Suprapubic skin (tissue), 4 donors: ENCODE measurements around the gene CAV3. TPM values are rescaled to one million over a fixed set of nuclear protein-coding genes. Genes with fewer than 3 reads are reported as not detected.

ENCODE experiments used
- DNase-seq, 2 donors: peaks; one replicate each; pipeline ENCODE4 v3.0.0-alpha.2; 2019; ENCODE audit warnings: low spot score in 2 of 2
- H3K27ac ChIP-seq: fragments of 200-600 bp; sonication (generic); one replicate; pipeline ENCODE4 v1.5.1; 2019
- H3K27me3 ChIP-seq: fragments of 200-600 bp; sonication (generic); one replicate; pipeline ENCODE4 v1.5.1; 2019
- H3K36me3 ChIP-seq: fragments of 200-600 bp; sonication (generic); one replicate; pipeline ENCODE4 v1.5.1; 2019
- H3K4me1 ChIP-seq: fragments of 200-600 bp; sonication (generic); one replicate; pipeline ENCODE4 v1.5.1; 2019
- H3K4me3 ChIP-seq: fragments of 200-600 bp; sonication (generic); one replicate; pipeline ENCODE4 v1.5.1; 2019; ENCODE audit warnings: mild to moderate bottlenecking
- H3K9me3 ChIP-seq: fragments of 200-600 bp; sonication (generic); one replicate; pipeline ENCODE4 v1.5.1; 2019
- EP300 ChIP-seq: sonication (generic); formaldehyde crosslinking; IDR thresholded peaks from one replicate; pipeline ENCODE4 v1.6.1; 2017; ENCODE audit warnings: antibody characterized with exemption
- POLR2A ChIP-seq, 2 donors: fragments of 450-650 bp; IDR thresholded peaks; one replicate each; pipeline ENCODE4 v1.6.1; 2017; ENCODE audit warnings: antibody characterized with exemption in 2 of 2, mild to moderate bottlenecking in 2 of 2, moderate library complexity in 2 of 2
- POLR2AphosphoS5 ChIP-seq, 3 donors: sonication (generic); formaldehyde crosslinking; IDR thresholded peaks; one replicate each; pipeline ENCODE4 v1.6.1; 2017; ENCODE audit warnings: antibody characterized with exemption in 3 of 3
- WGBS: methylation state at CpG from one replicate; pipeline ENCODE4 v1.1.5; 2018; 5-methylcytosine and 5-hydroxymethylcytosine counted together
- total RNA-seq, 4 donors: library from RNA; depleted of rRNA; stranded (reverse); fragments of >200 nt; gene quantifications; one replicate each; pipeline ENCODE4 v1.1.0, GENCODE V29; 2016
- TF ChIP-seq, protein P1 (sequence below), 2 donors: fragments of 200-600 bp in 1 of 2; fragments of 450-650 bp in 1 of 2; sonication (generic) in 1 of 2; IDR thresholded peaks; one replicate each; pipeline ENCODE4 v1.5.1; 2016 to 2019; ENCODE audit warnings: antibody characterized with exemption in 2 of 2, mild to moderate bottlenecking in 1 of 2, moderate library complexity in 1 of 2

The CAV3 gene
- total RNA-seq, 4 donors from 2014 or later, result not detected

DNA sequence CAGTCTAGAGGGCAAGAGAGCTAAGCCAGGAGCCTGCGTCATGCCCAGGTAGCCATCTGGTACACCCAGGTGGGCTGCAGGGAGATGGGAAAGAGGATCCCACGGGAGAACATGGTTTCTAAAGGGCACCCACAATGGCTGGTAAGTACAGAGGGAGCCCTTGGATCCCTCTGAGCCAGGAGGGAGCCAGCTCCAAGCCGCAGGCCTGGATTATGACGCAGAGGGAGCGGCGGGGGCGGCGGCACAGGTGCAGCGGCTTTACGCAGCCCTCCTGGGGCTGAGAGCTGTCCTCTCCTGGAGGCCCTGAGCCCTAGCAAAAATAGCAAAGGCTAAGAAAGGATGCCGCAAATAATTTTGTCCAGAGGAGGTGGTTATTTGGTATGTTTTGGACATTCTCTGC, 2.8 kb downstream of the CAV3 start:
- Histone ChIP-seq H3K9me3 (no peaks in the 10 kb centered on the region), H3K4me1 (peaks cover 2% of the 10 kb centered on the region), H3K36me3 (no peaks in the 10 kb centered on the region), H3K27me3 (no peaks in the 10 kb centered on the region), H3K4me3 (no peak overlapping the region), H3K27ac (no peak overlapping the region)
- peak in 1 of 2 donors; percentile 34 for DNase-seq
- TF ChIP-seq, protein P1, sequence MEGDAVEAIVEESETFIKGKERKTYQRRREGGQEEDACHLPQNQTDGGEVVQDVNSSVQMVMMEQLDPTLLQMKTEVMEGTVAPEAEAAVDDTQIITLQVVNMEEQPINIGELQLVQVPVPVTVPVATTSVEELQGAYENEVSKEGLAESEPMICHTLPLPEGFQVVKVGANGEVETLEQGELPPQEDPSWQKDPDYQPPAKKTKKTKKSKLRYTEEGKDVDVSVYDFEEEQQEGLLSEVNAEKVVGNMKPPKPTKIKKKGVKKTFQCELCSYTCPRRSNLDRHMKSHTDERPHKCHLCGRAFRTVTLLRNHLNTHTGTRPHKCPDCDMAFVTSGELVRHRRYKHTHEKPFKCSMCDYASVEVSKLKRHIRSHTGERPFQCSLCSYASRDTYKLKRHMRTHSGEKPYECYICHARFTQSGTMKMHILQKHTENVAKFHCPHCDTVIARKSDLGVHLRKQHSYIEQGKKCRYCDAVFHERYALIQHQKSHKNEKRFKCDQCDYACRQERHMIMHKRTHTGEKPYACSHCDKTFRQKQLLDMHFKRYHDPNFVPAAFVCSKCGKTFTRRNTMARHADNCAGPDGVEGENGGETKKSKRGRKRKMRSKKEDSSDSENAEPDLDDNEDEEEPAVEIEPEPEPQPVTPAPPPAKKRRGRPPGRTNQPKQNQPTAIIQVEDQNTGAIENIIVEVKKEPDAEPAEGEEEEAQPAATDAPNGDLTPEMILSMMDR (IDR thresholded peaks at IDR 0.05), result no peak
- WGBS, result 92% methylated on average over 11 of the region's 11 CpGs

DNA sequence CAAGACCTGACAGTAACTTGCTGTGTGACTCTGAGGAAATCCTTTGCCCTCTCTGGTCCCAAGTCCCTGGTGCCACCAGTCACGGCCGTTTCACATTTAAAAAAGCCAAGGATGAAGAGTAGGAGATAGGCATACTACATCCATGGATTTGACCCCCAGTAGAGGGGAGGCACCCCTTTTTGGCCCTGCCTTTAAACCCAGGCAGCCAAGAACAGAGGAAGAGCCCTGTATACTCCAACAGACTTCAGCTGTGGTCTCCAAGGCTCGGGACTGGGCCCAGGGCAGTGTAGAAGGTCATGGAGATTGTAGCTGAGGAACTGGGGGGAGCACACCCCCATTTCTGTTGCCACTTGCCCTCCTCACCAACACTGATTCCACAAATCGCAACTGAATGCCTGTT, 3.7 kb downstream of the CAV3 start:
- peak in 1 of 2 donors; percentile 60 for DNase-seq
- no peak for TF ChIP-seq POLR2AphosphoS5 (IDR thresholded peaks at IDR 0.05)
- TF ChIP-seq POLR2A (IDR thresholded peaks at IDR 0.05), result no peak
- no peak for TF ChIP-seq EP300
- TF ChIP-seq, protein P1 (IDR thresholded peaks at IDR 0.05), result no peak
- 96% methylated on average over 4 of the region's 4 CpGs for WGBS

DNA sequence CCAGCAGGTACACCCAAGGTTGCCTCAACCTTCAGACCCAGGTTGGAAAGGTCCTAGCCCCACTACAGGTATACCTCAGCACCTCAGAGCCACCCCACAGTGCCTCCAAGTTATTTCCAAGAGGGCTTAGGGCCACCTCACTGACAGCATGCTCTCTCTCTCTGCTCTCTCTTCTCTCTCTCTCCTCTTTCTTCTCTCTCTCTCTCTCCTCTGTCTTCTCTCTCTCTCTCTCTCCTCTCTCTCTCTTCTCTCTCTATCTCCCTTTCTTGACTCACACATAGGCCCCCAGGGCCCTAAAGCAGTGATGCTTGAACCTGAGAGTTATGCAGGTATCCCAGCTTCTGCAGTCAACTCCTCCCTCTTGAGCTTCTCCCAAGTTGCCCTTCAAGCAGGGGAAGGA, 4.2 kb downstream of the CAV3 start:
- Histone ChIP-seq H3K36me3 (no peaks in the 10 kb centered on the region), H3K27me3 (no peaks in the 10 kb centered on the region), H3K27ac (no peak overlapping the region), H3K4me1 (peaks cover 6% of the 10 kb centered on the region), H3K9me3 (no peaks in the 10 kb centered on the region), H3K4me3 (no peak overlapping the region)
- TF ChIP-seq POLR2AphosphoS5 (IDR thresholded peaks at IDR 0.05) (no peak), EP300 (no peak), POLR2A (IDR thresholded peaks at IDR 0.05) (no peak)
- TF ChIP-seq, protein P1 (IDR thresholded peaks at IDR 0.05), result no peak
- peak in 1 of 2 donors; percentile 37 for DNase-seq

More for the DNA sequence above, 3.7 kb downstream of the CAV3 start:
- no peaks in the 10 kb centered on the region for H3K36me3 ChIP-seq
- no peak overlapping the region for H3K4me3 ChIP-seq
- no peak overlapping the region for H3K27ac ChIP-seq
- H3K4me1 ChIP-seq, result peaks cover 6% of the 10 kb centered on the region
- H3K27me3 ChIP-seq, result no peaks in the 10 kb centered on the region
- no peaks in the 10 kb centered on the region for H3K9me3 ChIP-seq

DNA sequence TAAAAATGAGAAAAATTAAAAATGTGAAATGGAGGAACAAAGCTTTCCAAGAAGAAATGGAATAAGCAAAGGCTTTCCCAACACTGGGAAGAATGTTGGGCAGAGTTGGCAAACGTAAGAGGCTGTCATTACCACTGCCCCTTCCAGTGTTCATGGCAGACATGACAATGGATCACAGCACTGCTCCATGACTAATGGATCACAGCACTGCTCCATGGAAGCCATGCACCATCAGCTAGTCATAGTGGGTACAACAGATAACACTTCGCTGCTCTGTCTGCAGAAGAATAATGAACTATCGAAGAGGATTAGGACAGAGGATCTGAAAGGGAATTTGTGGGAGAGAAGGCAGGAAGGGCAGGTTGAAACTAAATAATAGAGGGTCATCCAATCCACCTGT, 5.0 kb downstream of the CAV3 start:
- no peak for DNase-seq
- WGBS, result 97% methylated on average over 3 of the region's 3 CpGs

DNA sequence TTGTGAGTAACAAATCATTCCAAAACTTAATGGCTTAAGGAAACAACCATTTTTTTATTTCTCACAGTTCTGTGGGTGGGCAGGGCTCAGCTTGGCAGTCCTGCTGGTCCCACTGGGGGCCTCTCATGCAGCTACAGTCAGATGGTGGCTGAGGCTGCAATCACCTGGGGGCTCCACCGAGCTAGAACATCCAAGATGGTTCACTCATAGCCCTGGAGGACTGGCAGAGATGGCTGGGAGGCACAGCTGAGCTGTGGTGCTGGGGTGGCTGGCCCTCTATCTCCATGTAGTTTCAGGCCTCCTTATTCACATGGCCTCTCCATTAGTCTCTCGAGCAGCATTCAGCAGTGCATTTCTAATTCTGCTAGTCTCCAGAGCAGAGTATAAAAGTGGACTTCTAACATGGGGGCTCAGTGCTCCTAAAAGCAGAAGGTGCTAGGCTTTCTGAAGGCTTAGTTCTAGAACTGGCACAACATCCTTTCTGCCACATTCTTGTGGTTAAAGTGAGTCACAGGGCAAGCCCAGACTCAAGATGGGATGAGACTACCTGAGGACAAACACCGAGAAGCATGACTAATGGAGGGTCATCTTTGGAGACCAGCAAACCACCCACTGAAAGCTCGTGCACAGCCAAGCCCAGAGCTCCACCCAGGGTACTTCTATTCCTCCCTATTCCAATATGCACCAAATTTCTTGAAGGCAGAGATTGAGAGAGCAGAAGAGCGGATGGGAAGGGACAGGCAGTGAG, 6.3 kb downstream of the CAV3 start:
- WGBS, result 55% methylated on average over 5 of the region's 5 CpGs
- H3K27me3 ChIP-seq, result no peaks in the 10 kb centered on the region
- no peak overlapping the region for H3K4me3 ChIP-seq
- H3K27ac ChIP-seq, result no peak overlapping the region
- peak in 1 of 2 donors; percentile 57 for DNase-seq
- TF ChIP-seq POLR2AphosphoS5 (IDR thresholded peaks at IDR 0.05) (no peak), EP300 (no peak)
- no peaks in the 10 kb centered on the region for H3K36me3 ChIP-seq
- no peaks in the 10 kb centered on the region for H3K9me3 ChIP-seq
- peaks cover 6% of the 10 kb centered on the region for H3K4me1 ChIP-seq

More for the DNA sequence above, 5.0 kb downstream of the CAV3 start:
- H3K4me1 ChIP-seq, result peaks cover 6% of the 10 kb centered on the region
- TF ChIP-seq POLR2AphosphoS5 (IDR thresholded peaks at IDR 0.05), result no peak
- no peak overlapping the region for H3K4me3 ChIP-seq
- H3K36me3 ChIP-seq, result no peaks in the 10 kb centered on the region
- H3K27ac ChIP-seq, result no peak overlapping the region
- H3K9me3 ChIP-seq, result no peaks in the 10 kb centered on the region
- no peaks in the 10 kb centered on the region for H3K27me3 ChIP-seq

DNA sequence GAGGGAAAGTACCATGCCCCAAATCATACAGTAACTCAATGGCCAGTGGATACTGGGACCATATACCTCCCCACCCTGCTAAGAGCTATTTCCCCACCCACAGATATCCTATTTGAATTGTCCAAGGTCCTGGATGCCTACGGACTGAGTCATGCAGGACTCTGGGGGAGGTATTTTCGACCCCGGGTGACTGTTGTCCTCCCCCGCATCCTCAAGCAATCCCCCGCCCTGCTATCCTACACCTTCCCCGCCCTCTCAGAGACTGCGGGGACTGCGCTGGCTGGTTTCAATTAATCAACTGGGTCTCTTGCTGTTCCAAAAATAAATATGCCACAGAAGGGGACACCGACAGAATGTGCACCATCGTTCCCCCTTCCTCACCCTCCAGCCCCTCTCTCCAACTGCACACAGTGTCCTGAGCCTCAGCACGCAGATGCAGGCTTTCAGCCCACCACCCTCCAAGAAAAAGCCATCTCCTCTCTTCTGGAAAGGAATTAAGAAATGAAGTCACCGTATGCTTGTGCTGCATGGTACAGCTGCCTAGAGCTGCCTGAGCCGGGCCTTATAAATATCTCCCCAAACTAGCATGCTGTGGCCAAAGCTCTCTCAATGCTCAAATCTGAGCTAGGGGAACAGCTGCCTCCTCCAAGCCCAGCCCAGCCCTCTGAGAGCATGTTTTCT, 8.1 kb downstream of the CAV3 start:
- Histone ChIP-seq H3K27ac (no peak overlapping the region), H3K9me3 (no peaks in the 10 kb centered on the region), H3K27me3 (no peaks in the 10 kb centered on the region), H3K4me1 (peaks cover 6% of the 10 kb centered on the region), H3K4me3 (no peak overlapping the region), H3K36me3 (no peaks in the 10 kb centered on the region)
- no peak for TF ChIP-seq EP300
- TF ChIP-seq, protein P1 (IDR thresholded peaks at IDR 0.05), result no peak
- TF ChIP-seq POLR2AphosphoS5 (IDR thresholded peaks at IDR 0.05), result no peak
- TF ChIP-seq POLR2A (IDR thresholded peaks at IDR 0.05), result no peak
- DNase-seq, result peak in 1 of 2 donors; percentile 60
- WGBS, result 24% methylated on average over 13 of the region's 13 CpGs
